Dendritic cell treated with granulocyte-macrophage colony-stimulating factor and Interleukin-4, amounts not matched to agents 40 ng/mL and 50 ng/mL, for 4 days (primary cell): ENCODE measurements around the gene SIDT1.

Experiments
- H3K27ac Mint-ChIP-seq: one replicate; pipeline ENCODE4 v1.8.0; 2022; ENCODE audit warnings: mild to moderate bottlenecking, mixed read lengths
- H3K27me3 Mint-ChIP-seq: one replicate; pipeline ENCODE4 v1.8.0; 2022; ENCODE audit warnings: mild to moderate bottlenecking, mixed read lengths
- H3K36me3 Mint-ChIP-seq: one replicate; pipeline ENCODE4 v1.8.0; 2022; ENCODE audit warnings: low read depth, mixed read lengths
- H3K4me1 Mint-ChIP-seq: one replicate; pipeline ENCODE4 v1.8.0; 2022; ENCODE audit warnings: low read depth, mixed read lengths
- H3K4me3 Mint-ChIP-seq: one replicate; pipeline ENCODE4 v1.8.0; 2022; ENCODE audit warnings: mild to moderate bottlenecking, moderate library complexity, mixed read lengths
- H3K9me3 Mint-ChIP-seq: one replicate; pipeline ENCODE4 v1.8.0; 2022; ENCODE audit warnings: mixed read lengths
- intact Hi-C: fragments of 100-400 bp; cut with micrococcal nuclease; formaldehyde crosslinking; loops from one replicate; pipeline ENCODE4 v1.15.0; 2022

Gene SIDT1

DNA sequence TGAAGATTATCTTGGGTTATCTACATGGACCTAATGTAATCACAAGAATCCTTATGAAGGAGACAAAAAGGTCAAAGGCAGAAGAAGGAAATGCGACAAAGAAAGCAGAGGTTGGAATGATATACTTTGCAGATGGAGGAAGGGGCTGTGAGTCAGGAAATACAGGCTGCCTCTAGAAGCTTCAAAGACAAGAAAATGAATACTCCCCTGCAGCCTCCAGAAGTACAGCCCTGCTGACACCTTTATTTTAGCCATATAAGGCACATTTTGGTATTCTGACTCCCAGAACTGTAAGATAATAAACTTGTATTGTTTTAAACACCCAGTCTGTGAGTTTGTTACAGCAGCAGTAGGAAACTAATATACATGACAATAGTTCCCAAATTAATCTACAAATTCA, 58.6 kb downstream of the SIDT1 start:
- Mint-ChIP-seq H3K27me3 (no peaks in the 10 kb centered on the region), H3K4me1 (no peaks in the 10 kb centered on the region), H3K9me3 (no peaks in the 10 kb centered on the region), H3K36me3 (no peaks in the 10 kb centered on the region), H3K27ac (no peak overlapping the region), H3K4me3 (no peak overlapping the region)
- intact Hi-C loops: no loop called here

DNA sequence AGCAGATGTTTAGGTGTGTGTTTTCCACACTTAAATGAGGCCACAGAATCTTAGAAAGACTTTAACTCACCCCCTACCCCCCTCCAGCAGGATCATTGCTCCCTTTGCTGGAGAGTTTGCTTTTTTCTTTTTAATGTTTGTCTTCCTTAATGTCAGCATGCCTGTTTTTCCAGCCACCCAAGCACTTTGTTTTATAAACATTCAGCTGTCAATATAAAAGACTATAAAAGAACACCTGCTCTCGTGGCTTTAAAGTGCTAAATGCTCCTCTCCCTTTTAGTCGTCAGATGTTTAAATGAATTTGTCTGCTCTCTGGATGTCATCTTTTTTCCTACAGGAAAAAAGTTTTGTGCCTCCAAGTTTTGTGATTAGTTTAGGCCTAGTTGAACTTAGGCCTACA, 61.7 kb downstream of the SIDT1 start:
- Mint-ChIP-seq H3K27ac (no peak overlapping the region), H3K9me3 (no peaks in the 10 kb centered on the region), H3K36me3 (no peaks in the 10 kb centered on the region)

DNA sequence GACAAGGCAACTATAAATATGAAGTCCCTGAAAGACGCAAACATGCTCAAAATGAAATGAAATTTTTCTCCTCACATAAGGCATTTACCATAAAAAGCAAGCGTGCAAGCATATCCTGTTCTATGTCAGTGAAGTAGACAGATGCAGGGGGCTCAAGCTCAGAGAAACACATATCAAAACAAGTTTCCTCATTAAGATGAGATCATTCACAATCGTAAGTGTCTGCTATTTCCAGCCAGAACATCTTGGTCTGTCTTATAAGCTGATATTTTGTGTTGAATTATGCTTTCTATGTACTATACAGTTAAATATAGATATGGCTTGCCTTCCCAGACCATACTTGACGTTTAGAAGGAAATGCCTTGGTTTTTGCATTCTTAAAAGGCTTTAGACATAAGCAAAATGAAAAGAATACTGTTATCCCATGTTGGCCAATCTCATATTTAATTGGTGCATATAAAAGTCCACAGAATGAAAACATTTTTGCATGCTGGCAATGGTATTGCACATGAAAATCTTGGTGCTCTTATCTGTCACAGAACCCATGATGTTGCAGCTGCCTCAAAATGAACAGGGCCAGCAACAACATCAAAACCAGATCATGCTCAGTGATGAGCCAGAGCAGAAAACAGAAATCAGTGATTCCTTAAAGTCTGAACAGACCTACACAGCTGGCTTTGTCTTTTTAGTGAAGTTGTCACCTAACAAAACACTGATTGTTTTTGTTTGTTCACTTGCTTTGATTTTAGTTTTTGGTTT, 65.4 kb downstream of the SIDT1 start:
- Mint-ChIP-seq H3K27ac (no peak overlapping the region), H3K9me3 (no peaks in the 10 kb centered on the region), H3K4me1 (no peaks in the 10 kb centered on the region), H3K4me3 (no peak overlapping the region), H3K36me3 (no peaks in the 10 kb centered on the region), H3K27me3 (no peaks in the 10 kb centered on the region)
- intact Hi-C loops: no loop called here

More for the DNA sequence above, 61.7 kb downstream of the SIDT1 start:
- Mint-ChIP-seq H3K4me1 (no peaks in the 10 kb centered on the region), H3K27me3 (no peaks in the 10 kb centered on the region), H3K4me3 (no peak overlapping the region)
- intact Hi-C loops: no loop called here

DNA sequence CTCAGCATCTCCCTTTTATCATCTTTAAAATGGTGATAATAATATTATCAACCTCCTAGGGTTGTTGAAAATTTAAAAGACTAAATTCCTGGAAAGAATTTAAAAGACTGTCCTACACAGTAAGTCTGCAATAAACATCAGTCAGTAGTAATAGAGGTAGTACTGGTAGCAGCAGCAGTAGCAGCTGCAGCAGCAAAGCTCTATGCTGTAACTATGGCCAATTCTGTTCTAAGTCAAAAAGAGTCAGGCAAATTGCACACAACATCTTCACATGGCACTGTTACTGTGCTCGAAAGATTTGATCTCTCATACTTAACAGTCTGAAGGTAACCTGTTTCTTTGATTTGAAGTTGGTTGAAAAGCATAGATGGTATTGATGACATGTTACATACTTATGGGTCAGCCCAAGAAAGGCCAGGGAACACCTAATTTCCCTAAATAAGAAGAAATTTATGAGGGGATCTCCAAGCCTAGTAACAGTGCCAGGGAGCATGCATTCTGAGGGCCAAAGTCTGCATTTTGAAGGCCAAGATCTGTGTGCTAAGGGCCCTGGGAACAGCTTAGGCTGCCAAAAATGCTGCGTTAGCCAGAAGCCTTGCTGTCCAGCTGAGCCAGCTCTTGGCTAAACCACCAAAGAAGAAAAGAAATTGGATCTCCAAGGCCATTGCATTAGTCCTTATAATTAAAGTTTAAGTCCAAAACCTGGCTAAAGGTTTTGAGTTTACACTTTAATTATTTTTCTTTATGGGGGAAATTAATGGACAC, 68.2 kb downstream of the SIDT1 start:
- Mint-ChIP-seq H3K9me3 (no peaks in the 10 kb centered on the region), H3K36me3 (no peaks in the 10 kb centered on the region), H3K4me1 (no peaks in the 10 kb centered on the region), H3K27ac (no peak overlapping the region), H3K4me3 (no peak overlapping the region), H3K27me3 (no peaks in the 10 kb centered on the region)
- intact Hi-C loops: no loop called here

DNA sequence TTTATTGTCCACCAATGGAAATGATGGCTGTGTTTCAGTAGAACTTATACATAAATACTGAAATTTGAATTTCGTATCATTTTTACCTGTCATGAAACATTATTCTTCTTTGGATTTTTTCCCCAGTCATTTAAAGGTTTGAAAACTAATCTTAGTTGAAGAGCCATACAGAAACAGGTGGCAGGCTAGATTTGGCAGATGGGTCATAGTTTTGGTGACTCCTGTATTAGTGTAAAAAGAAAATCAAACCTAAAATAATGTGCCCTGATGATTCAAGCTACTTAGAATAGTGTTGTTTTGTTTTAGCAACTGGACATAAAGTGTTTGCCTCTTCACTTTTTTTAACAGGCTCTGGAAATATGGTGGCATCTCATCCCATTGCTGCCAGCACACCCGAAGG, 68.9 kb downstream of the SIDT1 start:
- intact Hi-C loops: no loop called here
- no peaks in the 10 kb centered on the region for H3K4me1 Mint-ChIP-seq
- H3K36me3 Mint-ChIP-seq: no peaks in the 10 kb centered on the region
- H3K9me3 Mint-ChIP-seq: no peaks in the 10 kb centered on the region
- no peak overlapping the region for H3K4me3 Mint-ChIP-seq
- H3K27ac Mint-ChIP-seq: no peak overlapping the region
- H3K27me3 Mint-ChIP-seq: no peaks in the 10 kb centered on the region

DNA sequence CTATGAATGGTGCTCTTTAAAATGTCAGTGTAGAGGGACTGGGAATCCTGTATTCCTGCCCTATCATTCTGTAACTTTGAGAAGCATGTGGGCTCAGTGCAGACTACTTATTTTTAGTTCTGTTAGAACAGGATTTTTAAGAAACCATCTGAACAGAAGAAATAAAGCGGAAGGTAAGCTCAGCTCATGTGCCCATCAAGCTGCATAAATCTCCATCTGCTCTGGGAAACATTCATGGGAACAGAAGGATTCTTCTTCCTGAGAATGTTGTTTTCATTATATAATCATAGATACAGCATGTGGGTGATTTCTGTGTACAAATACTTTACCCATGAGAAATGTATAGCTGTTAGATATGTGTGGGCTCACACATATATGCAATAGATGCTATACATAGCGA, 69.9 kb downstream of the SIDT1 start:
- no peak overlapping the region for H3K4me3 Mint-ChIP-seq
- H3K36me3 Mint-ChIP-seq: no peaks in the 10 kb centered on the region
- H3K27me3 Mint-ChIP-seq: no peaks in the 10 kb centered on the region
- intact Hi-C loops: no loop called here
- H3K9me3 Mint-ChIP-seq: no peaks in the 10 kb centered on the region
- H3K4me1 Mint-ChIP-seq: peaks cover 5% of the 10 kb centered on the region
- no peak overlapping the region for H3K27ac Mint-ChIP-seq

DNA sequence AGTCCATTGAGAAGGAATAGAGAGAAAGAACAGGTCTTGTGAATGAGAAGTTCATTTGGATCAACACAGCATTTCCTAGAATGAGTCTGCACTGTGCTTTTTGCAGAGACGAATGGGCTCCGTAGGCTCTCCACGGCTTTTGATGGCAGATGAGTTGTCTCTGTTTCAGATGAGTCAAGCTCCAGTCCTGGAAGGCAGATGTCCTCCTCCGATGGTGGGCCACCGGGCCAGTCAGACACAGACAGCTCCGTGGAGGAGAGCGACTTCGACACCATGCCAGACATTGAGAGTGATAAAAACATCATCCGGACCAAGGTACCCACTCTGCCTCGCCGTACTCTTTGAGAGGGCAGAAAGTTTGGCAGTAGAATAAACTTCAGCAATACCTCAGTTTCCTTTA, 70.5 kb downstream of the SIDT1 start:
- H3K4me1 Mint-ChIP-seq: peaks cover 5% of the 10 kb centered on the region
- intact Hi-C loops: no loop called here
- H3K4me3 Mint-ChIP-seq: no peak overlapping the region
- no peaks in the 10 kb centered on the region for H3K27me3 Mint-ChIP-seq
- no peak overlapping the region for H3K27ac Mint-ChIP-seq
- no peaks in the 10 kb centered on the region for H3K36me3 Mint-ChIP-seq
- no peaks in the 10 kb centered on the region for H3K9me3 Mint-ChIP-seq

DNA sequence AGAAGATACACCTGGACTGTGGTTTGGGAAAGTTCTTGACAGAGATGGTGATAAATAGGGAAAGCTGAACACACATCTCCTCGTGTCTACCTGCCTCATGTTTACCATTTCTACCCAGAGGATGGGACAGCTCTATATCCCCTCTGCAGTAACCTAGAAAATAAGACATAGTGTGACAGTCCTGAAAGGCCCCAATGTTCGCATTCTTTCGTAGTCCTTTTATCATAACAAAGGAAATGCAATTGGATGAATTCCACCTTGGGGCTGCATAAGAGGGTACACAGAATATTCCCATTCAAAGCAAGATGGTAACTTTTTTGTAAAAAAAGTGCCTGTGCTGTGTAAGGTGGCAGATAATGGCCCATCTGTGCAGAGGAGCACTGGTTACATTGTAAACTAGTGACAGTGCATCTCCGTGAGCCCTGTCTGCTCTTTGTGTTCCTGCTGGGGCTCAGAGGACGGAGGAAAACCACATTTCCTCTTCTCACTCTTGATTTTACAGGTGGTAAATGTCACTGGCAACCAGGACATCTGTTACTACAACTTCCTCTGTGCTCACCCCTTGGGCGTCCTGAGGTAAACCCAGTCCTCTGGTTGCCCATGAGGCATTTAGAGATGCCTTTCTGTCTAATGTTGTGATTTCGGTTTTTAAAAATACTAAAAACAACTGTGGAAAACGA, 74.3 kb downstream of the SIDT1 start:
- Mint-ChIP-seq H3K4me1 (peaks cover 5% of the 10 kb centered on the region), H3K36me3 (no peaks in the 10 kb centered on the region), H3K27ac (no peak overlapping the region), H3K27me3 (no peaks in the 10 kb centered on the region), H3K4me3 (no peak overlapping the region), H3K9me3 (no peaks in the 10 kb centered on the region)
- intact Hi-C loops: no loop called here

DNA sequence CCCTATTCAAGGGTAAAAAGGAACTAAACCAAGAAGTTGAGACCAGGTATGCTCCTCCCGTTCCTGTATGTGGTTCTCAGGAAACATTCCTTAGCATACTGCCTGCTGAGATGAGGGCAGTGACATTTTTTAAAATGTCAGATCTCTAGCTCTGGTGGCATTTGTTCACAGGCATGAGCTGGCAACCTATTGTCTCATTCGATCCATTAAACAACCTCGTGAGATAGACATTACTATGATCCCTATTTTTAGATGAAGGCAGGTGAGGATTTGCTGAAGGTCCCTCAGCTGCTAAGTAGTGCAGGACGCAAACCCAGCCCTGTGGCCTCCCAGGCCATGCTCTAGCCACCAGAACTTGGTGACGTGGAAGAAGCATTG, 74.9 kb downstream of the SIDT1 start:
- no peaks in the 10 kb centered on the region for H3K36me3 Mint-ChIP-seq
- intact Hi-C loops: no loop called here

DNA sequence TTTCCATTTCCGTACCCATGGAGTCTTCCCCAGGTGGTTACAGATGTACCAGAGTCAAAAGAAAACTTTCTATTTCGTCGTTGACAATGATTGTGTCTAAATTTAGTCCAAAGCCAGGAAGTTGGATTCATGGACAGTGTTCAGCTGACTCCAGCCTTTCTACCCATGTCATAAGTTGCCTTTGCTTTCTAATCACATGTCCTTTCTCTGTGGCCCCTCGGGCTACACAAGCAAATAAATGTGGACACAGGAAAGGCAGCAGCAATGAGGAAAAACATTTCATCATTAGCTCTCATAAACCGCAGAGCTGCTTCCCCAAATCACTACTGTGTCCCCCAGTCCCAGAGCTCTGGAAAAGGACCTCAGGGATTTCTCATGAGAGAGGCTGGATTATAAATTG, 82.0 kb downstream of the SIDT1 start:
- Mint-ChIP-seq H3K9me3 (no peaks in the 10 kb centered on the region), H3K27ac (peak overlapping the region; percentile 70), H3K4me3 (no peak overlapping the region), H3K27me3 (no peaks in the 10 kb centered on the region), H3K4me1 (peaks cover 20% of the 10 kb centered on the region), H3K36me3 (no peaks in the 10 kb centered on the region)
- intact Hi-C loops: no loop called here

More for the DNA sequence above, 74.9 kb downstream of the SIDT1 start:
- Mint-ChIP-seq H3K9me3 (no peaks in the 10 kb centered on the region), H3K27me3 (no peaks in the 10 kb centered on the region), H3K27ac (no peak overlapping the region), H3K4me1 (peaks cover 5% of the 10 kb centered on the region), H3K4me3 (no peak overlapping the region)

DNA sequence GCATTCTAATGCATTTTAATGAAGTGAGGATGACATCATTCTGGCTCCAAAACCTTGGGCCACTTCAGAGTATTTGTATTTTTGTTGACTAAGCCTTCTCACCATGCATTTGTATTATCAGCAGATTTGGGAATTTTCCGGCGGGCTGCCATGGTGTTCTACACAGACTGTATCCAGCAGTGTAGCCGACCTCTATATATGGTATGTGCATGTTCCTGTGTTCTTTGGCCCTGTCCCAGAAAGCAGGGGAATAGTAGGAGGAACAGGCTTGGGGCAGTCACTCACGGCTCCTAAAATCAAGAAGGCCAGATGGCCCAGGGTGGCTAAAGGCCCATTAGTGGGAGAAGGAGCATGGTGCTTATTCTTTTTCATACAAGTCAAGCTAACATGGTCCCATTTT, 83.6 kb downstream of the SIDT1 start:
- Mint-ChIP-seq H3K4me3 (no peak overlapping the region), H3K27me3 (no peaks in the 10 kb centered on the region), H3K36me3 (no peaks in the 10 kb centered on the region), H3K9me3 (no peaks in the 10 kb centered on the region), H3K27ac (no peak overlapping the region), H3K4me1 (peaks cover 35% of the 10 kb centered on the region)
- intact Hi-C loops: no loop called here

DNA sequence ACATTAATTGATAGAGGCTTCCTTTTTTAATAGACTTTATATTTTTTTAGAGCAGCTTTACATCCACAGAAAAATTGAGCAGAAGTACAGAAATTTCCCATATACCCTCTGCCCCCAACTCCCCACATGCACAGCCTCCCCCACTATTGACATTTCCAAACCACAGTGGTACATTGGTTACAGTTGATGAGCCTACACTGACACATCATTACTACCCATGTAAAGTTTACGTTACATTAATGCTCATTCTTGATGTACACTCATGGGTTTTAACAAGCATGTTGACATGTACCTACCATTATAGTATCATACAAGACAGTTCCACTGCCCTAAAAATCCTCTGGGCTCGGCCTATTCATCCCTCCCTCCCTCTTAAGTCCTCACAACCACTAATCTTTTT, 85.4 kb downstream of the SIDT1 start:
- Mint-ChIP-seq H3K4me1 (peaks cover 37% of the 10 kb centered on the region), H3K4me3 (no peak overlapping the region), H3K27ac (no peak overlapping the region), H3K27me3 (no peaks in the 10 kb centered on the region), H3K9me3 (no peaks in the 10 kb centered on the region), H3K36me3 (no peaks in the 10 kb centered on the region)
- intact Hi-C loops: no loop called here

DNA sequence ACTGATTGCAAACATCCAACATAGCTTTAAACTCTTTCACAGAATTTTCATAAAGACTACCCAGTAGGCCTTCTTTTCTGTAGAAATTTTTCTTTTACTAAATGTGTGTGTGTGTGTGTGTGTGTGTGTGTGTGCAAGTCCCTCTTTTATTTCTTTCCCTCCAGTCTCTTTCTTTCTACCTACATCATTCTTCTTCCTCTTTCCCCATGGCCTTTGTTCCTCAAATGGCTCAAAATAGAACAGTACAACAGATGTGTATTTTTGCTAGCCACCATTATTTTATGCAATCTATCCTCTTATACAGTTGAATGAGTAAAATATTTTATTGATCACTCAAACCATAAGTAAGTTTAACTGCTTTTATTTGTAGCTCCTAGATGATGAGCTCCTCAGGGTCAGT, 87.7 kb downstream of the SIDT1 start:
- H3K9me3 Mint-ChIP-seq: no peaks in the 10 kb centered on the region
- peaks cover 19% of the 10 kb centered on the region for H3K4me1 Mint-ChIP-seq
- intact Hi-C loops: loop anchor here (10.0 kb wide), 1 partner anchor 75 kb away; the partner anchor contains the start of gene USF3
- no peaks in the 10 kb centered on the region for H3K36me3 Mint-ChIP-seq
- no peak overlapping the region for H3K27ac Mint-ChIP-seq
- no peaks in the 10 kb centered on the region for H3K27me3 Mint-ChIP-seq
- H3K4me3 Mint-ChIP-seq: no peak overlapping the region

DNA sequence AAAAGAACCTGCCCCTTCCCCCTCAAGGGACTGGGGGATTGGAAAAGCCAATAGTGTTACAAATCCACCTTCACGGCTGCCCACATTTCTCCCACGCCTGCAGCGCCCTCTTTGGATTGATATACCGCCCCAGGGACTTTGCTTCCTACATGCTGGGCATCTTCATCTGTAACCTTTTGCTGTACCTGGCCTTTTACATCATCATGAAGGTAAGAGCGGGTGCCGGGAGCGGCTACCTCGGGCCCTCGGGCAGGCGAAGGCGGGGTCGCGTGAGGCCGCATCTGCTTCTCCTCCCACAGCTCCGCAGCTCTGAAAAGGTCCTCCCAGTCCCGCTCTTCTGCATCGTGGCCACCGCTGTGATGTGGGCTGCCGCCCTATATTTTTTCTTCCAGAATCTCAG, 91.0 kb downstream of the SIDT1 start:
- Mint-ChIP-seq H3K27me3 (no peaks in the 10 kb centered on the region), H3K4me3 (no peak overlapping the region), H3K9me3 (no peaks in the 10 kb centered on the region), H3K36me3 (no peaks in the 10 kb centered on the region), H3K27ac (no peak overlapping the region), H3K4me1 (peaks cover 41% of the 10 kb centered on the region)
- intact Hi-C loops: loop anchor here (10.0 kb wide), 1 partner anchor 71 kb away; the partner anchor contains the start of gene USF3
